Measurements from ENCODE around the gene AXIN2.

Gene AXIN2

DNA sequence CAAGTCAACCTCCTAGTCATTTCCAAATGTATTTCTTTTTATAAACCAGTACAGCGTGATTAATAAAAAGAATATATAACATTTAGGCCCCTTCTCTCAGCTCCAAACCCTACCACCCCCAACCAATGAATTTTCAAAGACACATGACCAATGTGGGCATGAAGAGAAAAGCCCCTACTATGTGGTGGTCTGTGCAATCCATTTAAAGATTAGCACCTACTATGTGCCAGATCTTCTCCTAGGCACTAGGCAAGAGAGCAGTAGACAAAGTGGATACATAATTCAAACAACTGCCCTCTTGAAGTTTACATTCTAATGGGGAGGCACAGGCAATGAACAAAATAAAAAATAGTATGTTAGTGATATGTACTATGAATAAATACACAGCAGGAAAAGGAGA, 19.4 kb downstream of the AXIN2 start:
- Histone ChIP-seq H3K4me1 (ENCODE audit: control insufficient read depth, insufficient read depth, low read length) (no peaks in the 10 kb centered on the region), H3K4me3 (ENCODE audit: low read depth, low read length) (no peak overlapping the region), H3K36me3 (ENCODE audit: control insufficient read depth in 2 of 2, insufficient read depth in 1 of 2, low read length in 2 of 2) (peaks cover 6 to 77% of the 10 kb centered on the region in 2 experiments), H3K27ac (ENCODE audit: extremely low read depth, low read depth, low read length) (no peak overlapping the region), H3K9me3 (ENCODE audit: control insufficient read depth, insufficient read depth, low read depth, low read length) (no peaks in the 10 kb centered on the region)
- CTCF ChIA-PET = interaction anchor here (2.9 kb wide), 1 partner anchor 14 kb away, joined by 14 read pairs; no protein-coding TSS in a partner anchor
- POLR2A ChIA-PET = no interaction called here
- TF ChIP-seq KLF10 (tag by site-specific recombination; IDR thresholded peaks at IDR 0.05) (no peak), TRIM28 (IDR thresholded peaks at IDR 0.05; ENCODE audit: borderline replicate concordance, low read length) (no peak), ZNF48 (tag by site-specific recombination; IDR thresholded peaks at IDR 0.05) (no peak), ZNF239 (tag by site-specific recombination; IDR thresholded peaks at IDR 0.05) (no peak), ZSCAN23 (tag by site-specific recombination; IDR thresholded peaks at IDR 0.05) (no peak), ZNF707 (tag by site-specific recombination; IDR thresholded peaks at IDR 0.05) (no peak), ZNF560 (tag by site-specific recombination; IDR thresholded peaks at IDR 0.05; ENCODE audit: borderline replicate concordance) (no peak), ZXDB (tag by site-specific recombination; IDR thresholded peaks at IDR 0.05) (no peak), OVOL3 (tag by site-specific recombination; IDR thresholded peaks at IDR 0.05) (no peak), GLIS1 (tag by site-specific recombination; IDR thresholded peaks at IDR 0.05) (no peak), ZNF146 (tag by site-specific recombination; IDR thresholded peaks at IDR 0.05) (no peak), ZBTB48 (tag by site-specific recombination; IDR thresholded peaks at IDR 0.05) (no peak), ZNF664 (tag by site-specific recombination; IDR thresholded peaks at IDR 0.05) (no peak), ZNF324 (tag by site-specific recombination; IDR thresholded peaks at IDR 0.05) (no peak), HOXA7 (CRISPR knock-in tag; IDR thresholded peaks at IDR 0.05; ENCODE audit: borderline replicate concordance) (no peak), ZNF610 (tag by site-specific recombination; IDR thresholded peaks at IDR 0.05; ENCODE audit: borderline replicate concordance) (no peak)
- TF ChIP-seq, protein P1, sequence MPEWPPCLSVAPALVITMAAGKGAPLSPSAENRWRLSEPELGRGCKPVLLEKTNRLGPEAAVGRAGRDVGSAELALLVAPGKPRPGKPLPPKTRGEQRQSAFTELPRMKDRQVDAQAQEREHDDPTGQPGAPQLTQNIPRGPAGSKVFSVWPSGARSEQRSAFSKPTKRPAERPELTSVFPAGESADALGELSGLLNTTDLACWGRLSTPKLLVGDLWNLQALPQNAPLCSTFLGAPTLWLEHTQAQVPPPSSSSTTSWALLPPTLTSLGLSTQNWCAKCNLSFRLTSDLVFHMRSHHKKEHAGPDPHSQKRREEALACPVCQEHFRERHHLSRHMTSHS (tag by site-specific recombination; IDR thresholded peaks at IDR 0.05) = no peak
- TF ChIP-seq, protein P2, sequence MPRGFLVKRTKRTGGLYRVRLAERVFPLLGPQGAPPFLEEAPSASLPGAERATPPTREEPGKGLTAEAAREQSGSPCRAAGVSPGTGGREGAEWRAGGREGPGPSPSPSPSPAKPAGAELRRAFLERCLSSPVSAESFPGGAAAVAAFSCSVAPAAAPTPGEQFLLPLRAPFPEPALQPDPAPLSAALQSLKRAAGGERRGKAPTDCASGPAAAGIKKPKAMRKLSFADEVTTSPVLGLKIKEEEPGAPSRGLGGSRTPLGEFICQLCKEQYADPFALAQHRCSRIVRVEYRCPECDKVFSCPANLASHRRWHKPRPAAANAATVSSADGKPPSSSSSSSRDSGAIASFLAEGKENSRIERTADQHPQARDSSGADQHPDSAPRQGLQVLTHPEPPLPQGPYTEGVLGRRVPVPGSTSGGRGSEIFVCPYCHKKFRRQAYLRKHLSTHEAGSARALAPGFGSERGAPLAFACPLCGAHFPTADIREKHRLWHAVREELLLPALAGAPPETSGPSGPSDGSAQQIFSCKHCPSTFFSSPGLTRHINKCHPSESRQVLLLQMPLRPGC (tag by site-specific recombination; IDR thresholded peaks at IDR 0.05) = no peak
- TF ChIP-seq, protein P3, sequence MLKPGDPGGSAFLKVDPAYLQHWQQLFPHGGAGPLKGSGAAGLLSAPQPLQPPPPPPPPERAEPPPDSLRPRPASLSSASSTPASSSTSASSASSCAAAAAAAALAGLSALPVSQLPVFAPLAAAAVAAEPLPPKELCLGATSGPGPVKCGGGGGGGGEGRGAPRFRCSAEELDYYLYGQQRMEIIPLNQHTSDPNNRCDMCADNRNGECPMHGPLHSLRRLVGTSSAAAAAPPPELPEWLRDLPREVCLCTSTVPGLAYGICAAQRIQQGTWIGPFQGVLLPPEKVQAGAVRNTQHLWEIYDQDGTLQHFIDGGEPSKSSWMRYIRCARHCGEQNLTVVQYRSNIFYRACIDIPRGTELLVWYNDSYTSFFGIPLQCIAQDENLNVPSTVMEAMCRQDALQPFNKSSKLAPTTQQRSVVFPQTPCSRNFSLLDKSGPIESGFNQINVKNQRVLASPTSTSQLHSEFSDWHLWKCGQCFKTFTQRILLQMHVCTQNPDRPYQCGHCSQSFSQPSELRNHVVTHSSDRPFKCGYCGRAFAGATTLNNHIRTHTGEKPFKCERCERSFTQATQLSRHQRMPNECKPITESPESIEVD (tag by site-specific recombination; IDR thresholded peaks at IDR 0.05) = no peak
- TF ChIP-seq, protein P4, sequence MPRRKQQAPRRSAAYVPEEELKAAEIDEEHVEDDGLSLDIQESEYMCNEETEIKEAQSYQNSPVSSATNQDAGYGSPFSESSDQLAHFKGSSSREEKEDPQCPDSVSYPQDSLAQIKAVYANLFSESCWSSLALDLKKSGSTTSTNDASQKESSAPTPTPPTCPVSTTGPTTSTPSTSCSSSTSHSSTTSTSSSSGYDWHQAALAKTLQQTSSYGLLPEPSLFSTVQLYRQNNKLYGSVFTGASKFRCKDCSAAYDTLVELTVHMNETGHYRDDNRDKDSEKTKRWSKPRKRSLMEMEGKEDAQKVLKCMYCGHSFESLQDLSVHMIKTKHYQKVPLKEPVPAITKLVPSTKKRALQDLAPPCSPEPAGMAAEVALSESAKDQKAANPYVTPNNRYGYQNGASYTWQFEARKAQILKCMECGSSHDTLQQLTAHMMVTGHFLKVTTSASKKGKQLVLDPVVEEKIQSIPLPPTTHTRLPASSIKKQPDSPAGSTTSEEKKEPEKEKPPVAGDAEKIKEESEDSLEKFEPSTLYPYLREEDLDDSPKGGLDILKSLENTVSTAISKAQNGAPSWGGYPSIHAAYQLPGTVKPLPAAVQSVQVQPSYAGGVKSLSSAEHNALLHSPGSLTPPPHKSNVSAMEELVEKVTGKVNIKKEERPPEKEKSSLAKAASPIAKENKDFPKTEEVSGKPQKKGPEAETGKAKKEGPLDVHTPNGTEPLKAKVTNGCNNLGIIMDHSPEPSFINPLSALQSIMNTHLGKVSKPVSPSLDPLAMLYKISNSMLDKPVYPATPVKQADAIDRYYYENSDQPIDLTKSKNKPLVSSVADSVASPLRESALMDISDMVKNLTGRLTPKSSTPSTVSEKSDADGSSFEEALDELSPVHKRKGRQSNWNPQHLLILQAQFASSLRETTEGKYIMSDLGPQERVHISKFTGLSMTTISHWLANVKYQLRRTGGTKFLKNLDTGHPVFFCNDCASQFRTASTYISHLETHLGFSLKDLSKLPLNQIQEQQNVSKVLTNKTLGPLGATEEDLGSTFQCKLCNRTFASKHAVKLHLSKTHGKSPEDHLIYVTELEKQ (tag by site-specific recombination; IDR thresholded peaks at IDR 0.05; ENCODE audit: borderline replicate concordance) = no peak
